ENCODE results near the gene ITCH.

DNA sequence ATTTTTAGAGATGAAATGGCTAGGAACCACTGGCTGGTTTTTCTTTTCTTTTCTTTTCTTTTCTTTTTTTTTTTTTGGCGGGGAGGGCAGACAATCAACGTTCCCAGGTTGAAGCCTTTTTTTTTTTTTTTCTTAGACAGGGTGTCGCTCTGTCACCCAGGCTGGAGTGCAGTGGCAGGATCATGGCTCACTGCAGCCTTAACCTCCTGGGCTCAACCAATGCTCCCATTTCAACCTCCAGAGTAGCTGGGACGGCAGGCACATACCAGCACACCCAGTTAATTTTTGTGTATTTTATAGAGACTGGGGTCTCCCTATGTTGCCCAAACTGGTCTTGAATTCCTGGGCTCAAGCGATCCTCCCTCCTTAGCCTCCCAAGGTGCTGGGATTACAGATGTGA, 18.8 kb upstream of the ITCH start:
- TF ChIP-seq POLR2A (IDR thresholded peaks at IDR 0.05; ENCODE audit: low read depth, low read length) = no peak
- TF ChIP-seq TAF1 (IDR thresholded peaks at IDR 0.05; ENCODE audit: low read depth, low read length) = no peak
- TF ChIP-seq POLR2AphosphoS5 (IDR thresholded peaks at IDR 0.05; ENCODE audit: low read depth, low read length) = no peak
- TF ChIP-seq SPI1 (IDR thresholded peaks at IDR 0.05; ENCODE audit: low read depth, low read length) = no peak

All from GM12891 (cell line).